Upper lobe of left lung (tissue), 4 donors: ENCODE measurements around the gene IL23R.

ENCODE experiments used
- CTCF ChIP-seq, 6 experiments: fragments of 450-650 bp in 4 of 6; fragments of 200-600 bp in 2 of 6; sonication (generic) in 2 of 6; IDR thresholded peaks; one replicate each; pipeline ENCODE4 v1.5.1; 2016 to 2019; ENCODE audit warnings: antibody characterized with exemption in 6 of 6
- POLR2A ChIP-seq, 4 donors: fragments of 450-650 bp; IDR thresholded peaks; one replicate each; pipeline ENCODE4 v1.5.1; 2016 to 2017; ENCODE audit warnings: antibody characterized with exemption in 4 of 4, mild to moderate bottlenecking in 2 of 4
- POLR2AphosphoS5 ChIP-seq, 2 donors: sonication (generic); formaldehyde crosslinking; IDR thresholded peaks; one replicate each; pipeline ENCODE4 v1.5.1; 2017; ENCODE audit warnings: antibody characterized with exemption in 2 of 2

GRCh38 chr1:67308136-67308535, 141.9 kb downstream of the IL23R start:
- TF ChIP-seq POLR2AphosphoS5 (IDR thresholded peaks at IDR 0.05) (no peak), POLR2A (IDR thresholded peaks at IDR 0.05) (no peak), CTCF (IDR thresholded peaks at IDR 0.05) (no peak)
